Stimulated activated naive CD8-positive, alpha-beta T cell treated with anti-CD3 and anti-CD28 coated beads, Interleukin-15, Interleukin-2, amounts not matched to agents 100 ng/mL and 50 ng/mL, for 24 hours (primary cell): ENCODE results near the gene CHPT1.
"Not testable (repeated sequence)": the region's sequence is repeated elsewhere in the genome, so short reads cannot be mapped to it uniquely, and the experiment has no call there.

Experiments used
- H3K27ac Mint-ChIP-seq: one replicate; pipeline ENCODE4 v1.8.0; 2021; ENCODE audit warnings: mild to moderate bottlenecking, mixed read lengths
- H3K27me3 Mint-ChIP-seq: one replicate; pipeline ENCODE4 v1.8.0; 2021; ENCODE audit warnings: mixed read lengths
- H3K36me3 Mint-ChIP-seq: one replicate; pipeline ENCODE4 v1.8.0; 2021; ENCODE audit warnings: low read depth, mixed read lengths
- H3K4me1 Mint-ChIP-seq: one replicate; pipeline ENCODE4 v1.8.0; 2021; ENCODE audit warnings: low read depth, mixed read lengths
- H3K4me3 Mint-ChIP-seq: one replicate; pipeline ENCODE4 v1.8.0; 2021; ENCODE audit warnings: mild to moderate bottlenecking, mixed read lengths
- H3K9me3 Mint-ChIP-seq: one replicate; pipeline ENCODE4 v1.8.0; 2021; ENCODE audit warnings: mixed read lengths

Gene CHPT1

GRCh38 chr12:101697197-101697929 lies at the start of gene CHPT1:
Gene CHPT1 (plus strand): TSS chr12:101697640. CDS start chr12:101697862, 222 bp downstream.
- Mint-ChIP-seq H3K9me3 (no peaks in the 10 kb centered on the region), H3K27ac (peak within 1 kb of the TSS; percentile 84), H3K36me3 (no peaks in the 10 kb centered on the region), H3K27me3 (no peaks in the 10 kb centered on the region), H3K4me3 (peak within 1 kb of the TSS; percentile 88), H3K4me1 (peaks cover 39% of the 10 kb centered on the region)

GRCh38 chr12:101647711-101648110 lies 49.7 kb upstream of the CHPT1 start:
- no peaks in the 10 kb centered on the region for H3K9me3 Mint-ChIP-seq
- H3K27me3 Mint-ChIP-seq: peaks cover 27% of the 10 kb centered on the region
- peaks cover 7% of the 10 kb centered on the region for H3K4me1 Mint-ChIP-seq
- no peaks in the 10 kb centered on the region for H3K36me3 Mint-ChIP-seq
- no peak overlapping the region for H3K4me3 Mint-ChIP-seq
- H3K27ac Mint-ChIP-seq: peak overlapping the region; percentile 33

- H3K9me3 Mint-ChIP-seq: no peaks in the 10 kb centered on the region
- H3K4me3 Mint-ChIP-seq: no peak overlapping the region
- peaks cover 7% of the 10 kb centered on the region for H3K4me1 Mint-ChIP-seq
- no peaks in the 10 kb centered on the region for H3K36me3 Mint-ChIP-seq
- peaks cover 25% of the 10 kb centered on the region for H3K27me3 Mint-ChIP-seq
- H3K27ac Mint-ChIP-seq: peak overlapping the region; percentile 33
Measured at GRCh38 chr12:101648195-101648594, 49.2 kb upstream of the CHPT1 start.

GRCh38 chr12:101650346-101651117 lies 46.9 kb upstream of the CHPT1 start:
- Mint-ChIP-seq H3K4me3 (no peak overlapping the region), H3K4me1 (peaks cover 7% of the 10 kb centered on the region), H3K36me3 (no peaks in the 10 kb centered on the region), H3K27ac (no peak overlapping the region), H3K9me3 (no peaks in the 10 kb centered on the region), H3K27me3 (peaks cover 32% of the 10 kb centered on the region)

GRCh38 chr12:101653030-101653429 lies 44.4 kb upstream of the CHPT1 start:
- H3K4me1 Mint-ChIP-seq: peaks cover 1% of the 10 kb centered on the region

GRCh38 chr12:101653503-101653902 lies 43.9 kb upstream of the CHPT1 start:
- Mint-ChIP-seq H3K36me3 (no peaks in the 10 kb centered on the region), H3K4me3 (no peak overlapping the region), H3K9me3 (no peaks in the 10 kb centered on the region), H3K27me3 (peaks cover 24% of the 10 kb centered on the region), H3K27ac (no peak overlapping the region), H3K4me1 (no peaks in the 10 kb centered on the region)

More at GRCh38 chr12:101653030-101653429, 44.4 kb upstream of the CHPT1 start:
- H3K9me3 Mint-ChIP-seq: no peaks in the 10 kb centered on the region
- no peak overlapping the region for H3K4me3 Mint-ChIP-seq
- no peaks in the 10 kb centered on the region for H3K36me3 Mint-ChIP-seq
- no peak overlapping the region for H3K27ac Mint-ChIP-seq
- peaks cover 24% of the 10 kb centered on the region for H3K27me3 Mint-ChIP-seq

- no peaks in the 10 kb centered on the region for H3K9me3 Mint-ChIP-seq
- no peaks in the 10 kb centered on the region for H3K36me3 Mint-ChIP-seq
- H3K27ac Mint-ChIP-seq: no peak overlapping the region
- H3K4me1 Mint-ChIP-seq: no peaks in the 10 kb centered on the region
- H3K27me3 Mint-ChIP-seq: peaks cover 21% of the 10 kb centered on the region
- no peak overlapping the region for H3K4me3 Mint-ChIP-seq
Measured at GRCh38 chr12:101654442-101654841, 43.0 kb upstream of the CHPT1 start.

- Mint-ChIP-seq H3K36me3 (no peaks in the 10 kb centered on the region), H3K27ac (no peak overlapping the region), H3K27me3 (peaks cover 17% of the 10 kb centered on the region), H3K4me1 (peaks cover 1% of the 10 kb centered on the region), H3K4me3 (no peak overlapping the region), H3K9me3 (peaks cover under 1% of the 10 kb centered on the region)
Measured at GRCh38 chr12:101655393-101655792, 42.0 kb upstream of the CHPT1 start.

GRCh38 chr12:101660662-101661061 lies 36.8 kb upstream of the CHPT1 start:
- H3K4me3 Mint-ChIP-seq, H3K9me3 Mint-ChIP-seq, H3K27ac Mint-ChIP-seq, H3K27me3 Mint-ChIP-seq, H3K36me3 Mint-ChIP-seq, H3K4me1 Mint-ChIP-seq: not testable (repeated sequence)

- Mint-ChIP-seq H3K36me3 (no peaks in the 10 kb centered on the region), H3K4me1 (peaks cover 9% of the 10 kb centered on the region), H3K27ac (no peak overlapping the region), H3K9me3 (peaks cover 3% of the 10 kb centered on the region), H3K4me3 (no peak overlapping the region), H3K27me3 (no peaks in the 10 kb centered on the region)
Measured at GRCh38 chr12:101663298-101663697, 34.1 kb upstream of the CHPT1 start.

- no peaks in the 10 kb centered on the region for H3K36me3 Mint-ChIP-seq
- H3K4me1 Mint-ChIP-seq: peaks cover 9% of the 10 kb centered on the region
- H3K27ac Mint-ChIP-seq: no peak overlapping the region
- no peak overlapping the region for H3K4me3 Mint-ChIP-seq
- H3K27me3 Mint-ChIP-seq: no peaks in the 10 kb centered on the region
- H3K9me3 Mint-ChIP-seq: peaks cover 3% of the 10 kb centered on the region
Measured at GRCh38 chr12:101664992-101665391, 32.4 kb upstream of the CHPT1 start.

- Mint-ChIP-seq H3K4me1 (peaks cover 12% of the 10 kb centered on the region), H3K36me3 (no peaks in the 10 kb centered on the region), H3K27ac (no peak overlapping the region), H3K27me3 (no peaks in the 10 kb centered on the region), H3K9me3 (no peaks in the 10 kb centered on the region), H3K4me3 (no peak overlapping the region)
Measured at GRCh38 chr12:101666052-101666728, 31.2 kb upstream of the CHPT1 start.

GRCh38 chr12:101667591-101667990 lies 29.8 kb upstream of the CHPT1 start:
- no peaks in the 10 kb centered on the region for H3K36me3 Mint-ChIP-seq
- no peak overlapping the region for H3K4me3 Mint-ChIP-seq
- H3K27ac Mint-ChIP-seq: no peak overlapping the region
- peaks cover 22% of the 10 kb centered on the region for H3K4me1 Mint-ChIP-seq
- no peaks in the 10 kb centered on the region for H3K9me3 Mint-ChIP-seq
- no peaks in the 10 kb centered on the region for H3K27me3 Mint-ChIP-seq

GRCh38 chr12:101670007-101670671 lies 27.3 kb upstream of the CHPT1 start:
- no peaks in the 10 kb centered on the region for H3K36me3 Mint-ChIP-seq
- H3K4me3 Mint-ChIP-seq: no peak overlapping the region
- H3K27me3 Mint-ChIP-seq: no peaks in the 10 kb centered on the region
- H3K4me1 Mint-ChIP-seq: peaks cover 22% of the 10 kb centered on the region
- H3K27ac Mint-ChIP-seq: no peak overlapping the region
- no peaks in the 10 kb centered on the region for H3K9me3 Mint-ChIP-seq
